Stimulated activated CD4-positive, alpha-beta T cell treated with anti-CD3 and anti-CD28 coated beads, Interleukin-12 subunit alpha, Interleukin-12 subunit beta, amount 100 ng/mL, for 24 hours (primary cell): ENCODE data around the gene SLC25A53.
A peak's percentile ranks its signal among the peaks of the same experiment; 100 is the strongest.

Experiments used
- DNase-seq, 2 experiments: peaks; one replicate each; pipeline ENCODE4 v3.0.0-alpha.2; 2020; ENCODE audit warnings: low read depth in 2 of 2

The SLC25A53 gene

GRCh38 chrX:104156630-104157529 lies at the start of gene SLC25A53:
Gene SLC25A53 (minus strand): TSS chrX:104157009. CDS start chrX:104105257, 51,752 bp downstream.
- peak; percentile 44 to 60 for DNase-seq

GRCh38 chrX:104205548-104205947 lies 48.7 kb upstream of the SLC25A53 start:
- DNase-seq = no peak

- DNase-seq = no peak
These were observed 38.8 kb upstream of the SLC25A53 start for GRCh38 chrX:104195489-104196084.

- DNase-seq = no peak
These were observed 38.2 kb upstream of the SLC25A53 start for GRCh38 chrX:104195013-104195412.

- no peak for DNase-seq
These were observed 36.7 kb upstream of the SLC25A53 start for GRCh38 chrX:104193485-104193884.

GRCh38 chrX:104189837-104190236 lies 33.0 kb upstream of the SLC25A53 start:
- DNase-seq = no peak

- no peak for DNase-seq
These were observed 31.1 kb upstream of the SLC25A53 start for GRCh38 chrX:104187931-104188330.

GRCh38 chrX:104183685-104184084 lies 26.9 kb upstream of the SLC25A53 start:
- DNase-seq = no peak

GRCh38 chrX:104173841-104174240 lies 17.0 kb upstream of the SLC25A53 start:
- DNase-seq = no peak

- no peak for DNase-seq
These were observed 16.0 kb upstream of the SLC25A53 start for GRCh38 chrX:104172788-104173187.

- DNase-seq = no peak
These were observed 15.3 kb upstream of the SLC25A53 start for GRCh38 chrX:104172121-104172520.

GRCh38 chrX:104168127-104168526 lies 11.3 kb upstream of the SLC25A53 start:
- DNase-seq = no peak

- DNase-seq = no peak
These were observed 10.1 kb upstream of the SLC25A53 start for GRCh38 chrX:104166735-104167436.

- peak; percentile 58 to 72 for DNase-seq
These were observed 9.3 kb upstream of the SLC25A53 start, which contains the start of gene FAM199X for GRCh38 chrX:104165894-104166734. Gene FAM199X (plus strand): TSS chrX:104166453. CDS start chrX:104166786, 333 bp downstream.

GRCh38 chrX:104151037-104151436 lies 5.8 kb downstream of the SLC25A53 start:
- no peak for DNase-seq

GRCh38 chrX:104141087-104141760 lies 15.6 kb downstream of the SLC25A53 start:
- no peak for DNase-seq

GRCh38 chrX:104137496-104137895 lies 19.3 kb downstream of the SLC25A53 start:
- DNase-seq = no peak

- DNase-seq = peak; percentile 8 to 12
These were observed 20.4 kb downstream of the SLC25A53 start for GRCh38 chrX:104136241-104137019.

- no peak for DNase-seq
These were observed 21.1 kb downstream of the SLC25A53 start for GRCh38 chrX:104135677-104136076.
